ENCODE data around the gene DOK6. TPM values are rescaled to one million over a fixed set of nuclear protein-coding genes. Genes with fewer than 3 reads are reported as not detected.

Gene DOK6
- total RNA-seq, 1 experiment from 2014 or later, result not detected

DNA sequence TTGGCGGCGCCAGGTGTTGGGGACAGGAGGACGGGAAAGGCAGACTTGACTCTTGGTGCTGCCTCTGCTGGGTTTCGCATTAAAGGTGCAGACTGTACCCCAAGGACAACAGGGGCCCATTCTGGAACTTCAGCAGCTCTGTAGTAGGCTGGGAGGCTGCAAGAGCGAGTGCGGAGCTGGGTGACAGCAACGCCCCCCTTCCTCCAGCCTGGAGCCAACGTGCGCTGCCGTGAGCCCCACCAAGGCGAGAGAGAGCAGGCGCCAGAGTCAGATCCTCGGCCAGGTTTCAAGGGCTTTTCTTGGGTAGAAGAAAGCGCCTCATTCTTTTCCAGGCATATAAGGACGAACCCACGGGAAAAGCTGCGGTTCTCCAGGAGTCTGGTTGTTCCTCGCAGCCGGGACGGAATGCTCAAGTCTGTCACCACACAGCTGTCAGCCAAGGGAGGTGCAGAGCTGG is 1.9 kb downstream of the DOK6 start:
- H3K9ac ChIP-seq (ENCODE audit: low read length), result no peak overlapping the region
- H3K4me2 ChIP-seq (ENCODE audit: low read length), result no peak overlapping the region
- ATAC-seq (no peak), DNase-seq (no peak)
- no peaks in the 10 kb centered on the region for H3K79me2 ChIP-seq (ENCODE audit: low read length)
- intact Hi-C loops (cut with micrococcal nuclease), result no loop called here
- no peaks in the 10 kb centered on the region for H3K9me3 ChIP-seq (ENCODE audit: low read length)
- no TSS peak for BruUV-seq (replicated peaks)
- H3K27ac ChIP-seq (ENCODE audit: low read length), result no peak overlapping the region
- no peaks in the 10 kb centered on the region for H4K20me1 ChIP-seq (ENCODE audit: low read length)
- ChIA-PET POLR2A (ENCODE audit: unreplicated experiment) (no interaction called here), CTCF (no interaction called here)
- no peak for TF ChIP-seq EZH2phosphoT487 (IDR thresholded peaks at IDR 0.05; ENCODE audit: borderline replicate concordance, low read length)
- TF ChIP-seq EZH2 (IDR thresholded peaks at IDR 0.05; ENCODE audit: low read length, unreplicated experiment), result no peak
- TF ChIP-seq CTCF (conservative IDR thresholded peaks at IDR 0.05; ENCODE audit: low read depth, low read length), result no peak
- H3K4me3 ChIP-seq (ENCODE audit: low read length), result no peak overlapping the region
- no peaks in the 10 kb centered on the region for H3F3A ChIP-seq (ENCODE audit: low read length, unreplicated experiment)
- no peaks in the 10 kb centered on the region for H3K4me1 ChIP-seq (ENCODE audit: insufficient read depth, low read length)
- no peaks in the 10 kb centered on the region for H3K9me2 ChIP-seq (replicated peaks; ENCODE audit: low read length)
- H3K36me3 ChIP-seq (ENCODE audit: low read depth, low read length), result no peaks in the 10 kb centered on the region
- no peaks in the 10 kb centered on the region for H3K27me3 ChIP-seq (ENCODE audit: low read length)
- H2AFZ ChIP-seq (ENCODE audit: low read length), result no peak overlapping the region

DNA sequence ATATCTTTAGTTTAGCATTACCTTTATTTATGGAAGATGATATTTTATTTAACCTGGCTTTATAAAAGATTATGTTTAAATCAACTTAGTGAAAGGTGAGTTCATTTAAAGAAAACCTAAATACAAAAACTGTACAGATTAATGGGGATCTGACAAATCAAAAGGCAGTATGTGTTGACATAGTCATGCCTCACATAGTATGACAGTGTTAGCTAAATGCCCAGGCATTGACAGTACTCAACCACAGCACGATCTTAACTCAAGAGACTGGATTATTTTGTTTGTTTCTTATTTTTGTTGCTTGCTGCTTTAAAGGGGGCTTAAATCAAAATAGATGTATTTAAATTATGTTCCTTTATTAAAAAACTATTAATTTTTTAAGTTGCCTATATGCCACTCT is 7.8 kb downstream of the DOK6 start:
- Histone ChIP-seq H3K79me2 (ENCODE audit: low read length) (no peaks in the 10 kb centered on the region), H3K9me2 (replicated peaks; ENCODE audit: low read length) (no peaks in the 10 kb centered on the region), H3K36me3 (ENCODE audit: low read depth, low read length) (no peaks in the 10 kb centered on the region), H3K27ac (ENCODE audit: low read length) (no peak overlapping the region), H3K4me2 (ENCODE audit: low read length) (no peak overlapping the region), H3K4me3 (ENCODE audit: low read length) (no peak overlapping the region), H3K27me3 (ENCODE audit: low read length) (no peaks in the 10 kb centered on the region), H3K9me3 (ENCODE audit: low read length) (no peaks in the 10 kb centered on the region), H3K9ac (ENCODE audit: low read length) (no peak overlapping the region), H3F3A (ENCODE audit: low read length, unreplicated experiment) (no peaks in the 10 kb centered on the region), H2AFZ (ENCODE audit: low read length) (no peak overlapping the region), H4K20me1 (ENCODE audit: low read length) (no peaks in the 10 kb centered on the region), H3K4me1 (ENCODE audit: insufficient read depth, low read length) (no peaks in the 10 kb centered on the region)
- ATAC-seq (peak; percentile 93), DNase-seq (peak; percentile 3)
- ChIA-PET POLR2A (ENCODE audit: unreplicated experiment) (no interaction called here), CTCF (no interaction called here)
- intact Hi-C loops (cut with micrococcal nuclease), result no loop called here
- TF ChIP-seq CTCF (conservative IDR thresholded peaks at IDR 0.05; ENCODE audit: low read depth, low read length), result no peak
- TF ChIP-seq EZH2phosphoT487 (IDR thresholded peaks at IDR 0.05; ENCODE audit: borderline replicate concordance, low read length), result no peak
- TF ChIP-seq EZH2 (IDR thresholded peaks at IDR 0.05; ENCODE audit: low read length, unreplicated experiment), result no peak
- no TSS peak for BruUV-seq (replicated peaks)

DNA sequence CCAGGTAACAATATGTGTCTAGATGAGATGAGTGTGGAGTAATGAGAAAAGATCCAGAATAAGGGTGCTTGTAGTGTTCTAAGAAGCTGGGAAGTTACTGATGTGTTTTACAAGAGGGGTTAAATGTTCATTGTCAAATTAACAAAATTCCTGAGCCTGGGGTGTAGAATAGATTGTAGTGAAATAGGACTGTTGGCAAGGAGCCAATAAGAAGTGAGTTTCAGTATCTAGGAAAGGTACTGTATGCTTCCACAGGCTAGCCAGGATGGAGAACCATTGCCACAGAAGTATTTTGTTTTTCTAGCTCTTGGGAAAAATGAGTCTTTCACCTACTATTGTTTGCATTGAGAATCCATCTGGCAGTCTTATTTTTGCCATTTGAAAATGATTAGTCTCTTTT is 10.5 kb downstream of the DOK6 start:
- H3K79me2 ChIP-seq (ENCODE audit: low read length), result no peaks in the 10 kb centered on the region
- no peaks in the 10 kb centered on the region for H3K36me3 ChIP-seq (ENCODE audit: low read depth, low read length)
- no peaks in the 10 kb centered on the region for H3K27me3 ChIP-seq (ENCODE audit: low read length)
- TF ChIP-seq EZH2 (IDR thresholded peaks at IDR 0.05; ENCODE audit: low read length, unreplicated experiment) (no peak), EZH2phosphoT487 (IDR thresholded peaks at IDR 0.05; ENCODE audit: borderline replicate concordance, low read length) (no peak), CTCF (conservative IDR thresholded peaks at IDR 0.05; ENCODE audit: low read depth, low read length) (no peak)
- H3K9me2 ChIP-seq (replicated peaks; ENCODE audit: low read length), result no peaks in the 10 kb centered on the region
- no peaks in the 10 kb centered on the region for H3K4me1 ChIP-seq (ENCODE audit: insufficient read depth, low read length)
- H4K20me1 ChIP-seq (ENCODE audit: low read length), result no peaks in the 10 kb centered on the region
- no TSS peak for BruUV-seq (replicated peaks)
- DNase-seq (no peak), ATAC-seq (no peak)
- no peak overlapping the region for H3K4me2 ChIP-seq (ENCODE audit: low read length)
- H3F3A ChIP-seq (ENCODE audit: low read length, unreplicated experiment), result no peaks in the 10 kb centered on the region
- no peak overlapping the region for H3K4me3 ChIP-seq (ENCODE audit: low read length)
- ChIA-PET POLR2A (ENCODE audit: unreplicated experiment) (no interaction called here), CTCF (no interaction called here)
- intact Hi-C loops (cut with micrococcal nuclease), result no loop called here
- H2AFZ ChIP-seq (ENCODE audit: low read length), result no peak overlapping the region
- no peak overlapping the region for H3K9ac ChIP-seq (ENCODE audit: low read length)
- no peak overlapping the region for H3K27ac ChIP-seq (ENCODE audit: low read length)
- no peaks in the 10 kb centered on the region for H3K9me3 ChIP-seq (ENCODE audit: low read length)
